HG02610 (cell line): ENCODE data around the gene PXK.
"Not testable (repeated sequence)": the region's sequence is repeated elsewhere in the genome, so short reads cannot be mapped to it uniquely, and the experiment has no call there.

Experiments used
- ATAC-seq: cut with Tn5 transposase; IDR thresholded peaks from one replicate; pipeline ENCODE4 v1.9.1; 2021; ENCODE audit warnings: mild to moderate bottlenecking, moderate library complexity; ENCODE audit not compliant: unreplicated experiment

PXK gene

GRCh38 chr3:58414538-58415197, 82.0 kb downstream of the PXK start:
- ATAC-seq = no peak

GRCh38 chr3:58416191-58416590, 83.5 kb downstream of the PXK start:
- ATAC-seq = no peak

- no peak for ATAC-seq
These were observed 84.4 kb downstream of the PXK start for GRCh38 chr3:58417075-58417474.

GRCh38 chr3:58418227-58418626, 85.5 kb downstream of the PXK start:
- no peak for ATAC-seq

GRCh38 chr3:58419780-58420507, 87.3 kb downstream of the PXK start:
- ATAC-seq = peak; percentile 73

- no peak for ATAC-seq
These were observed 88.3 kb downstream of the PXK start for GRCh38 chr3:58421004-58421403.

GRCh38 chr3:58422756-58423325, 90.1 kb downstream of the PXK start:
- ATAC-seq = no peak

GRCh38 chr3:58424613-58425012, 91.9 kb downstream of the PXK start:
- ATAC-seq = no peak

GRCh38 chr3:58425782-58426181, 93.1 kb downstream of the PXK start:
- no peak for ATAC-seq

GRCh38 chr3:58427661-58428361, 95.1 kb downstream of the PXK start:
- no peak for ATAC-seq

GRCh38 chr3:58429657-58430056, 97.0 kb downstream of the PXK start:
- ATAC-seq = peak; percentile 61

GRCh38 chr3:58432905-58433304, 100.2 kb downstream of the PXK start:
- ATAC-seq = no peak

- ATAC-seq = peak; percentile 95
These were observed 100.9 kb downstream of the PXK start, which contains the start of gene PDHB for GRCh38 chr3:58433400-58434167. Gene PDHB (minus strand): TSS chr3:58433832. CDS start chr3:58433809, 23 bp downstream.

- no peak for ATAC-seq
These were observed 101.4 kb downstream of the PXK start for GRCh38 chr3:58434168-58434504.

GRCh38 chr3:58434511-58434910, 101.8 kb downstream of the PXK start:
- no peak for ATAC-seq

- no peak for ATAC-seq
These were observed 102.3 kb downstream of the PXK start for GRCh38 chr3:58434990-58435389.

GRCh38 chr3:58437276-58437675, 104.6 kb downstream of the PXK start:
- not testable (repeated sequence) for ATAC-seq

GRCh38 chr3:58440996-58441355, 108.3 kb downstream of the PXK start:
- ATAC-seq = not testable (repeated sequence)

- ATAC-seq = no peak
These were observed 109.1 kb downstream of the PXK start for GRCh38 chr3:58441514-58442450.

GRCh38 chr3:58452176-58452575, 119.5 kb downstream of the PXK start:
- no peak for ATAC-seq
